Cardiac muscle cell (in vitro differentiated cells and primary cell): Measurements from ENCODE around the gene PDC. TPM values are rescaled to one million over a fixed set of nuclear protein-coding genes. Genes with fewer than 3 reads are reported as not detected.
A peak's percentile ranks its signal among the peaks of the same experiment; 100 is the strongest.

ENCODE experiments used
- DNase-seq, 2 donors: peaks; one replicate each; pipeline versions ENCODE4 v3.0.0 to v3.0.0-alpha.2; 2010 to 2017; ENCODE audit warnings: low read depth in 1 of 2, low spot score in 1 of 2
- H3K27ac ChIP-seq: fragments of 200-600 bp; sonication (generic); 2 replicates; pipeline ENCODE4 v1.5.1; 2016
- H3K27me3 ChIP-seq: fragments of 200-600 bp; sonication (generic); 2 replicates; pipeline ENCODE4 v1.6.0; 2016; ENCODE audit warnings: control low read depth
- H3K36me3 ChIP-seq: fragments of 200-600 bp; sonication (generic); 2 replicates; pipeline ENCODE4 v1.5.1; 2016; ENCODE audit warnings: control low read depth
- H3K4me1 ChIP-seq: fragments of 200-600 bp; sonication (generic); 2 replicates; pipeline ENCODE4 v1.8.1; 2017; ENCODE audit warnings: low read depth, mild to moderate bottlenecking, mixed run types
- H3K4me3 ChIP-seq: fragments of 200-600 bp; sonication (generic); 2 replicates; pipeline ENCODE4 v1.5.1; 2016; ENCODE audit warnings: mild to moderate bottlenecking
- H3K9me3 ChIP-seq: fragments of 200-600 bp; sonication (generic); 2 replicates; pipeline ENCODE4 v1.5.1; 2017; ENCODE audit warnings: low read depth, mild to moderate bottlenecking, control low read depth
- polyA plus RNA-seq: library from polyadenylated mRNA; unstranded; fragments of >200 nt; fragmentation: Nextera tagmentation; extraction: Ambion mirVana; gene quantifications from 2 replicates; pipeline ENCODE4 v1.2.1, GENCODE V29; 2016
- total RNA-seq: library from RNA; depleted of rRNA; stranded (reverse); fragments of >200 nt; gene quantifications from 2 replicates; pipeline ENCODE4 v1.2.3, GENCODE V29; 2016
- TF ChIP-seq, protein P1 (sequence below): IDR thresholded peaks from 2 replicates; pipeline ENCODE4 v1.5.1; 2012; ENCODE audit warnings: low read depth, mild to moderate bottlenecking, low read length

Gene PDC
- total and polyA plus RNA-seq, 2 experiments from 2014 or later, result not detected

GRCh38 chr1:186492531-186493291 is 31.8 kb upstream of the PDC start:
- Histone ChIP-seq H3K36me3 (no peaks in the 10 kb centered on the region), H3K4me1 (no peaks in the 10 kb centered on the region), H3K4me3 (no peak overlapping the region), H3K27ac (no peak overlapping the region), H3K27me3 (no peaks in the 10 kb centered on the region), H3K9me3 (no peaks in the 10 kb centered on the region)
- TF ChIP-seq, protein P1, sequence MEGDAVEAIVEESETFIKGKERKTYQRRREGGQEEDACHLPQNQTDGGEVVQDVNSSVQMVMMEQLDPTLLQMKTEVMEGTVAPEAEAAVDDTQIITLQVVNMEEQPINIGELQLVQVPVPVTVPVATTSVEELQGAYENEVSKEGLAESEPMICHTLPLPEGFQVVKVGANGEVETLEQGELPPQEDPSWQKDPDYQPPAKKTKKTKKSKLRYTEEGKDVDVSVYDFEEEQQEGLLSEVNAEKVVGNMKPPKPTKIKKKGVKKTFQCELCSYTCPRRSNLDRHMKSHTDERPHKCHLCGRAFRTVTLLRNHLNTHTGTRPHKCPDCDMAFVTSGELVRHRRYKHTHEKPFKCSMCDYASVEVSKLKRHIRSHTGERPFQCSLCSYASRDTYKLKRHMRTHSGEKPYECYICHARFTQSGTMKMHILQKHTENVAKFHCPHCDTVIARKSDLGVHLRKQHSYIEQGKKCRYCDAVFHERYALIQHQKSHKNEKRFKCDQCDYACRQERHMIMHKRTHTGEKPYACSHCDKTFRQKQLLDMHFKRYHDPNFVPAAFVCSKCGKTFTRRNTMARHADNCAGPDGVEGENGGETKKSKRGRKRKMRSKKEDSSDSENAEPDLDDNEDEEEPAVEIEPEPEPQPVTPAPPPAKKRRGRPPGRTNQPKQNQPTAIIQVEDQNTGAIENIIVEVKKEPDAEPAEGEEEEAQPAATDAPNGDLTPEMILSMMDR, result no peak
- DNase-seq, result peak in 1 of 2 donors; percentile 53

- Histone ChIP-seq H3K4me3 (no peak overlapping the region), H3K27me3 (no peaks in the 10 kb centered on the region), H3K9me3 (no peaks in the 10 kb centered on the region), H3K4me1 (no peaks in the 10 kb centered on the region), H3K27ac (no peak overlapping the region), H3K36me3 (no peaks in the 10 kb centered on the region)
- TF ChIP-seq, protein P1, result no peak
- no peak for DNase-seq
Observed at GRCh38 chr1:186491336-186491735, 30.4 kb upstream of the PDC start.

GRCh38 chr1:186487163-186487562 is 26.2 kb upstream of the PDC start:
- Histone ChIP-seq H3K4me3 (no peak overlapping the region), H3K9me3 (no peaks in the 10 kb centered on the region), H3K36me3 (no peaks in the 10 kb centered on the region), H3K27me3 (no peaks in the 10 kb centered on the region), H3K27ac (no peak overlapping the region), H3K4me1 (no peaks in the 10 kb centered on the region)
- no peak for DNase-seq
- TF ChIP-seq, protein P1, result no peak

GRCh38 chr1:186486061-186486460 is 25.1 kb upstream of the PDC start:
- H3K4me1 ChIP-seq, result no peaks in the 10 kb centered on the region
- TF ChIP-seq, protein P1, result no peak

DNA sequence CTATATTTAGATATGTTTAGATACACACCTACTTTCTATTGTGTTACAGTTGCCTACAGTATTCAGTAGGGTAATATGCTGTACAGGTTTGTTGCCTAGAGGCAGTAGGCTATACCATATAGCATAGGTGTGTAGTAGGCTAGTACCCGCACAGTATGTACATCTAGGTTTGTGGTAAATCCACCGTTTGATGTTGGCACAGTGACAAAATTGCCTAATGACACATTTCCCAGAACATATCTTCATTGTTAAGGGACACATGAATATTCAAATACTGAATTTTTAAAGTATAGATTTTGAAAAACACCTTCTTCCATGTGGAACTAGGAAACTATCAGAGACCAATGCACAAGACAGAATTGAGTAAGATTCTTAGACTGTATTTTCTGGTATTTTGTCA is 22.6 kb upstream of the PDC start:
- Histone ChIP-seq H3K9me3 (no peaks in the 10 kb centered on the region), H3K27me3 (no peaks in the 10 kb centered on the region), H3K36me3 (no peaks in the 10 kb centered on the region), H3K4me1 (no peaks in the 10 kb centered on the region), H3K4me3 (no peak overlapping the region), H3K27ac (no peak overlapping the region)
- TF ChIP-seq, protein P1, result no peak
- no peak for DNase-seq

More at GRCh38 chr1:186486061-186486460, 25.1 kb upstream of the PDC start:
- Histone ChIP-seq H3K9me3 (no peaks in the 10 kb centered on the region), H3K36me3 (no peaks in the 10 kb centered on the region), H3K27ac (no peak overlapping the region), H3K4me3 (no peak overlapping the region), H3K27me3 (no peaks in the 10 kb centered on the region)
- no peak for DNase-seq
